Activated T-cell treated with anti-CD3 and anti-CD28 coated beads, Interleukin-2, amount 50 U/mL, for 48 hours (primary cell): ENCODE results near the gene CNTNAP3B.
A peak's percentile ranks its signal among the peaks of the same experiment; 100 is the strongest.
"Not testable (repeated sequence)": the region's sequence is repeated elsewhere in the genome, so short reads cannot be mapped to it uniquely, and the experiment has no call there.

Source experiments
- DNase-seq, 2 experiments: peaks; one replicate each; pipeline ENCODE4 v3.0.0-alpha.2; 2020

CNTNAP3B gene

DNA sequence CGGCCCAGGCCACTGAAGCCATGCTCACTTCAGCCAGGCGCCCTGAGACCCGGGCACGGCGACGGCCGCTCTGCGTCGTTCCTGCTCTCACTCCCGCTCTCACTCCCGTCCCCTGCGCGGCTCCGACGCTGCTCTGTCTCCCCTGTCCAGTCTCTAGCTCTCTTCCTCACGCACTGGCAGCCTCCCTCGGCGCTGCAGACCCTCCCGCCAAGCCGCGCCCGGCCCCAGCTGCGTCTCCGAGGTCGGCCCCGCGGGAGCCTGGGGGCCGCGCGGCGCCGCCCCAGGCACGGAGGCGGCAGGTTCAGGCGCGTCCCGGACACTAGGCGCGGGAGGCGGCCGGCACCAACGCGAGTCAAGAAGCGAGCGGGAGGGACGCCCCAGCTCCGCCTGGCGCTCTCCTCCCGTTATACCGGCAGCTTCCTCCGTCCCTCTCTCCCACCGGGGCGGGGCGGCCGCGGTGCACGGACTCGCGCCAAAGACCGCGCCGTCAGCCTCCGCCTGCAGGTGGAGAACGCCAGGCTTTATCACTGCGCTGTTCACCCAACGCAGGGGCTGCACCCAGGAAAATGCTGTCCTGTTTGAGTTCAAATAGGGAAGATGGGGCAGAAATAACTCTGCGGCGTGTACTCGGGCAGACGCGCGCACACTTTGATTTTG lies at the start of gene CNTNAP3B:
Gene CNTNAP3B (minus strand): TSS at position 354 of the 657 bp plus-strand sequence. CDS start 332 bp downstream, at position 22.
- DNase-seq: not testable (repeated sequence)

- DNase-seq: not testable (repeated sequence)
Observed at GRCh38 chr9:42160299-42160698, 31.1 kb upstream of the CNTNAP3B start.

- DNase-seq: not testable (repeated sequence)
Observed at GRCh38 chr9:42127056-42127841, 2.0 kb downstream of the CNTNAP3B start.

- not testable (repeated sequence) for DNase-seq
Observed at GRCh38 chr9:42121007-42121406, 8.2 kb downstream of the CNTNAP3B start.

GRCh38 chr9:42095929-42096328 lies 33.3 kb downstream of the CNTNAP3B start:
- DNase-seq: not testable (repeated sequence)

DNA sequence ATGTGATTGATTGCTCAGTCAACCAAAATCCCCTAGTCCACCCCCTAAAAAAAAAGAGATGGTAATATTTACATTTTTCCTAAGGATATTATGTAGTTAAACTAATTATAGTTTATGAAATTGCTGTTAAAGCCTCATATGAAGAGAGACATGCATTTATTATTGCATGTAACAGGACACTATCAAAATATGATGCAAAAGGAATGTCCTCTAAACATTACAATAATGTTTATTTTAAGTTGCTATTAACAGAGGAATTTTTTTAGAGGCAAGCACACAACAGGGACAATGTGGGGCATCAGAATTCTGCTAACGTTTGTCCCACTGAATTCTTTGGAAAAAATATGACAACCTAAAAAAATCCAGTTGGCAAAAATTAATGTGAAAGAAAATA lies 44.7 kb downstream of the CNTNAP3B start:
- not testable (repeated sequence) for DNase-seq

DNA sequence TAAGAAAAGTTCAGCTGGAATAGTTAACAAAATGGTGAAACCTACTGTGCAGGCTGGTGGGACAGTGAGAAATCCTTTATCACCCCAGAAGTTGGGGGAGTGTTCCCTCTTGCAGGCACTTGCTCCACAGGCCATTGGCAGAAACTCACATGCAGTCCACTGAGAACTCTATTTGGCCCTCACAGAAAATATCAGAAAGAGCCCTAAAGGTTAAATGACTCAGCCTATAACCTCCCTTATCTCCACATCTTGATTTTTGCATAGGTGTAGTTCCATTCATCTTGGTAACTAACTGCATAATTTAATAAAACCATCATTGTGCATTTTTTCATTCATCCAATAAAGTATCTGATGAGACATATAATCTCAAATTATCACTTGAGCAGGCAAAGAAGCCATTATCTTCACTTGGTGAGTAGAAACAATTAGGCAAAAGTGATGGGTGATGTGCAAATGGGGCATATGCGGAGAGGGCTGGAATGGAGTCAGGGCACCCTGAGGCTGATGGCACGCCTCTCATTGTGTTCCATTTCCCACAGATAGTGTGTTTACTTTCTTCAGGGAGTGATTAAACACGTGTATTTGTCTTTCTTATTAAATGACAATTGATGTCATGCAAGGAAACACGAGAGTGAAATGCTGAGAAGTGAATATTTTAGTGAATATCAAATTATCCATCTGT lies 45.2 kb downstream of the CNTNAP3B start:
- not testable (repeated sequence) for DNase-seq

DNA sequence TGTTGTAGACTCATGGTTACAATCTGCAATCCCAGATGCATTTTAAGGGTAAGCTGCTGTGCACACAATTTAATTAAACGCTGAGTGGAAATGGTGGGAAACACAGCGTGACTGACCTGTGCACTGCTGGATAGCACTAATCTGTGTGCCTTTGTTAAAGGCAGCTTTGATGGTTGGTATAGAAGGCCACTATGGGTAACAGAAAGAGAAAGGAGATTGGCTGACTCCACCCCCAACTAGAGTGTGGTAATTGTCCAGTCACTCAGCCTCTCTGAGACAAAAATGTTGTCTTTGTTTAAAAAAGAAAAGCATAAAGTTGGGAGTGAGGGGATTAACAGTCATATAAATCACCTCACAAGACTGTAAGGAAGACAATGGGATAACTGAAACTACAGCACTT lies 48.9 kb downstream of the CNTNAP3B start:
- not testable (repeated sequence) for DNase-seq

DNA sequence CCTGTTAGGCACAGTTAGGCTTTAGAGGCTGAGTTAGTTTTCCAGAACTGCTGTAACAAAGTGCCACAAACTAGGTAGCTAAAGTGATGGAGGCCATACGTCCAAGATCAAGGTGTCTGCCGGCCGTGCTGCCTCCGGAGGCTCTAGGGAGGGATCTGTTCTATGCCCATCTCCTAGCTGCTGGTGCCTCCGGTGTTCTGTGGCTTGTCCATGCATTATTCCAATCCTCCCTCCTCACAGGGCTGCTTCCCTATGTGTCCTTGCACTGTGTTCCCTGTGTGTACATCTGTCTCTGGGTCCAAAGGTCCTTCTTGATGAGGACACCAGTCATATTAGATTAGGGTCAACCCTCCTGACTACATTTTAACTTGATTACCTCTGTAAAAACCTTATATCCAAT lies 54.4 kb downstream of the CNTNAP3B start:
- not testable (repeated sequence) for DNase-seq

DNA sequence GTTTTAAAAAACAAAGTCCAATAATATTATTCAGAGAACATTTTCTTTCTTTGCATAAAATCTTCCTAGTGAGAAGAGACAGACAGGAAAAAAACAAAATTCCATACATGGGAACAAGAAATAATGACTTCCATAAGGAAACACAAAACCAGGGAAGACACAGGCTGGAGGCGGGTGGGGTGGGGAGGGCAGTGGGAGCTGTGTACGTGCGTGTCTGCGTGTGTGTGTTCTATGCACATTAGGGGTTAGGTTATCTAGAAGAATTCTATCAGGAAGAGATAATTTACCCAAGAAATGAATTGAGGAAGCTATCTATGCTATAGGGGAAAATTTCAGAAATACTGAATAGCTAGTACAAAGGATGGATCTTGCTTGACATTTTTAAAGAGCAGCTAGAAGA lies 58.2 kb downstream of the CNTNAP3B start:
- DNase-seq: not testable (repeated sequence)

DNA sequence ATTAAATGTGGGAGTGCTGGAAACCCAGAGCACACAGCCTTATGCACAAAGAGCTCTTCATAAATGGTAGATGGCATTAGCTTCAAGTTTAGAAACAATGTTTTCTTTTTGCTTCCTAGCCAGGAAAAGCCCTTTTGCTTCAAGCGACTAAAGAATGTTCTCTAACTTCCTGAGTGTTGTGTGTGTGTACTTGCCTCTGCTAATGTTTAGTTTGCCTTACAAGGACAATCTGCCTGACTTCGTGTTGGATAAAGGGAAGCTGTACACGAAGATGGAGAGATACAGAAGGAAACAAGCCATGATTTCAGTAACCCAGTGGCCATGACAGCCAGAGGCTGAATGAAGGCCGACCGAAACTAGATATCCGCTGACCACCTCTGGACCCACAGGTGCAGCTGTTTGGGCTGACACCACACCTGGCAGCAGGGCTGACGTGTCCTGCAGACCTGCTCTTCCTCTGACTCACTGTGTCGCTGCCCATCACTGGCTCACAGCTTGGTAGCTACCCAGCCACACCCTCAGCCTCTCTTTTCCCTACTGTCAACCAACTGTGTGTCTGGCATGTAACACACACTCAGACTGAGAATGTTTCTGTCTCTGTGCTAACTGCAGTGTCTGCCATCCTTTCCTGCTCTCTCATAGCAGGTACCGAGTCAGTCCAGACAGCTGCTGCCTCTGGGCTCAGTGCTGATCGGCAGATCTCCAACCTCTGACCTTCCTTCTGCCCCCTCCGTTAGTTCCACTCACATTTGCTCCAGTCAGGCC lies 59.0 kb downstream of the CNTNAP3B start:
- not testable (repeated sequence) for DNase-seq

GRCh38 chr9:42053874-42054273 lies 75.4 kb downstream of the CNTNAP3B start:
- not testable (repeated sequence) for DNase-seq

DNA sequence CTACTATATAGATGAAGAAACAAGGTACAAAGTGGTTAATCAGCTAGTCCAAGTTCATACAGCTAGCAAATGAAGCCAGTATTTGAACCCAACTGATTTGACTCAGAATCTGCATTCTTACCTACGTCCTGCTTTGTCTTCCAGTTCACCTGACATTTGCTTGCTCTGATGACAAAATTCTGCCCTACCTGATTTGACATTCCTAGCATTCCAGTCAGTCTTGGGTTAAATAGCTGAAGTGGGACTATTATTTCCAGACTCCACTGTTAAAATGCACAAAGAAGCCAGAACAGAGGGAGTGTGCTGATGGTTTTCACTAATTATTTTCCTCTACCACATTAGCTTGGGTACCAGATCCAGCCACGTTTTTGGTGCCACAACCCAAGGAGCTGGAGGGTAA lies 78.5 kb downstream of the CNTNAP3B start:
- DNase-seq: not testable (repeated sequence)

DNA sequence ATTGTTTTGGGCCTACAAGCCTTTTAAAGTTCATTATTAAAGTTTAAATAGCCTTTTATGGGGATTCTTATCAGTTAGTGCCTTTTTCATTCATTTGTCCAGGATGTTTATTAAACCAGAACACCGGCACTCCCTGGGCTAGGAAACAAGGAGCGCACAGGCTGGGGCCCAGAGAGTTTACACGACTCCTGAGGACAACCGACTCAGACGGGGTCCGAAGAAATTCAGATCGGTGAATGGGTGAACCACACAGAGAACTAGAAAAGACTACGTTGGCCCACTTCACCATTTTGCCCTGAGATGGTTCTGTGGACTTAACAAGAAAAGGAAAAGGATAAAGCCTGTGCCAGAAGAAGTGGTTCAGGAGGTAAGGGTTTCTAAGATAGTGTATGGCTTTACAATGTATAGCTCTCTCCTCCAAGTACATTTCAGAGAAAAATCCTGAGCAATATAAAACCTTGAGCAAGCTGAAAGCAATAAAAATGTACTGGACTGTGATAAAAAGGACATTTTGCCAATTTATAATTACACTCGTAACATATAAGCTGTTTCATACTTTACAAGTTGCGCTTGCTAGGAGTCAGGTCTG lies 84.7 kb downstream of the CNTNAP3B start:
- DNase-seq: not testable (repeated sequence)

- DNase-seq: not testable (repeated sequence)
Observed at GRCh38 chr9:42033541-42033940, 95.7 kb downstream of the CNTNAP3B start.

- DNase-seq: not testable (repeated sequence)
Observed at GRCh38 chr9:42020639-42021038, 108.6 kb downstream of the CNTNAP3B start.

GRCh38 chr9:42018220-42018922 lies 110.9 kb downstream of the CNTNAP3B start:
- DNase-seq: peak in 1 of 2 experiments; percentile 7

DNA sequence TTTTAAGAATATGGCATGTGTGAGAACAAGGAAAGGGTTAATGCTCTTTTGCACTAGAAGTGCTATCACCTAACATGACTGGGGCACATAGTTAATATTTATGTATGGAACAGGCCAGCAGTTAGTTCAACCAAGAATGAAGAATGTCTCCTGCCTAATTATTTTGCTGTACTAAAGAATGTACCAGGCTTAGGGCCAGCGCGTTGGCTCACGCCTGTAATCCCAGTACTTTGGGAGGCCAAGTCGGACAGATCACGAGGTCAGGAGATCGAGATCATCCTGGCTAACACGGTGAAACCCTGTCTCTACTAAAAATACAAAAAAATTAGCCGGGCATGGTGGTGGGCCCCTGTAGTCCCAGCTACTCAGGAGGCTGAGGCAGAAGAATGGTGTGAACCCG lies 114.9 kb downstream of the CNTNAP3B start:
- DNase-seq: not testable (repeated sequence)

DNA sequence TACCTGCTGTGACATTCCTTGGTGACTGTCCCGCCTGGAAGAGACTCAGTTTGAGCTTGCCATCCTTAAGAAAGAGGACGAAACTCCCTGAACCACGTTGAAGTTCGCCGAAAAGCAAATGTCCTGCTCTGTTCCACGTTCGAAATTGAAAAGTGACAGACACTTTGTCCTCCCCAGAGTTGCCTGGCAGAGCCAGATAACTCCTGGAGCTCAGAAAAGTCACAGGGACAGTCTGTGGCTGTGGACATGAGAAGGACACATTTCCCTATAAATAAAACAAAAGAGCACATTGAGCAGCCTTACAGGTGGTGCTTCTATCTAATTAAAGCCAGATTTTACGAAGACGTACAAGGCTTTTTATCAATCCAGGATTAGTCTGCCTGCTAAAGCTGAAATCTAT lies 137.6 kb downstream of the CNTNAP3B start:
- not testable (repeated sequence) for DNase-seq

DNA sequence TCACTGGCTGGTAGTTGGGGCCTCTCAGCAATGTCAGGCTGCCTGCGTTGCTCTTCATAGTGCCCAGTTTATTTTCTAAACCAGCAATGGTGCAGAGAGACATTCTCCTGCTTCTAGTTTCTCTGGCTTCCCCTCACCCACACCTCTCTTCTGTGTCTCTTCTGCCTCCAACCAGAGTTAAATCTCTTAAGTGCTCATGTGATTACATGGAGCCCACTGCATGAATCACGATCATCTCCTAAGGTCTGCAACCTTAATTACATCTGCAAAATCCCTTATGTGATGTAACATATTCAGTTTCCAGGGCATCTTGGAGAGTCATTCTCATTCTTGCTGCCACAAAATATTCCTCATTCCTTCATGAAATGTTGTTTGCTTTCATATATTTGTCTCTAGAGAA lies 149.0 kb downstream of the CNTNAP3B start:
- DNase-seq: not testable (repeated sequence)

- DNase-seq: not testable (repeated sequence)
Observed at GRCh38 chr9:41977965-41978600, 151.1 kb downstream of the CNTNAP3B start.
